ENCODE measurements around the gene MAT1A. TPM values are rescaled to one million over a fixed set of nuclear protein-coding genes. Genes with fewer than 3 reads are reported as not detected.

Gene MAT1A
- total and polyA plus RNA-seq, 2 of the 13 experiments (the other 11 are each of a cell fraction or from before 2014, with no cell fraction given): 57.1 to 76.9 TPM

GRCh38 chr10:80264081-80265056 is 25.1 kb downstream of the MAT1A start (continued):
- TF ChIP-seq ZBTB40 (IDR thresholded peaks at IDR 0.05) (no peak), ZBTB40 (CRISPR knock-in tag; IDR thresholded peaks at IDR 0.05) (0 out of 2 replicates have a peak, but pooled peaks have one; percentile 29), ZNF644 (CRISPR knock-in tag; IDR thresholded peaks at IDR 0.05; ENCODE audit: low read depth) (peak; percentile 78; the same call in 1 of the 2 replicates), HINFP (CRISPR knock-in tag; IDR thresholded peaks at IDR 0.05; ENCODE audit: low read depth) (0 out of 2 replicates have a peak, but pooled peaks have one; percentile 9), ARID5B (CRISPR knock-in tag; IDR thresholded peaks at IDR 0.05) (peak; percentile 88), RARA (CRISPR knock-in tag; IDR thresholded peaks at IDR 0.05) (peak; percentile 88), RCOR2 (CRISPR knock-in tag; IDR thresholded peaks at IDR 0.05) (peak; percentile 86; the same call in 1 of the 2 replicates), ZBTB3 (CRISPR knock-in tag; IDR thresholded peaks at IDR 0.05; ENCODE audit: borderline replicate concordance, low read depth) (peak; percentile 57; the same call in 1 of the 2 replicates), ZNF792 (CRISPR knock-in tag; IDR thresholded peaks at IDR 0.05) (no peak), ZNF274 (CRISPR knock-in tag; IDR thresholded peaks at IDR 0.05) (0 out of 2 replicates have a peak, but pooled peaks have one; percentile 21), SRF (IDR thresholded peaks at IDR 0.05; ENCODE audit: low read depth, low read length) (no peak)

All from HepG2 (cell line).